Cardiac ventricle fibroblast (primary cell): ENCODE data around the gene OMA1. TPM values are rescaled to one million over a fixed set of nuclear protein-coding genes. Genes with fewer than 3 reads are reported as not detected.

Experiments used
- total RNA-seq: library from RNA; depleted of rRNA; stranded (reverse); fragments of >200 nt; gene quantifications from 2 replicates; pipeline ENCODE4 v1.2.3, GENCODE V29; 2015

The OMA1 gene
- total RNA-seq = 11.6 and 15.5 TPM in 2 replicates

GRCh38 chr1:58546520-58547308 is at the start of gene OMA1:
OMA1 (minus strand) TSS chr1:58546726; CDS start chr1:58539294, 7,432 bp downstream.

GRCh38 chr1:58576727-58577653 is 30.5 kb upstream of the OMA1 start, which contains the start of gene TACSTD2:
TACSTD2 (minus strand) TSS chr1:58577252; CDS start chr1:58577156, 96 bp downstream.

Other genes starting within 250 kb of the OMA1 start
- not detected in 2 replicates for gene TACSTD2, start 30.5 kb upstream of the OMA1 start, total RNA-seq
- gene MYSM1, start 153.3 kb upstream of the OMA1 start, total RNA-seq = 5.8 and 7.0 TPM in 2 replicates
- 148 and 161 TPM in 2 replicates for gene JUN, start 237.3 kb upstream of the OMA1 start, total RNA-seq